SK-N-MC (cell line): ENCODE measurements around the gene PLPPR1.

Experiments
- EZH2 ChIP-seq: fragments of 200-600 bp; sonication (generic); IDR thresholded peaks from one replicate; pipeline ENCODE4 v1.6.1; 2017; ENCODE audit warnings: antibody characterized with exemption
- FOXP2 ChIP-seq: optimal IDR thresholded peaks from 2 replicates; pipeline ENCODE3; 2011; ENCODE audit warnings: mild to moderate bottlenecking, moderate library complexity; ENCODE audit not compliant: insufficient read depth; ENCODE audit errors: extremely low read length, control extremely low read depth
- POLR2AphosphoS5 ChIP-seq: IDR thresholded peaks from 2 replicates; pipeline ENCODE4 v1.6.1; 2012; ENCODE audit warnings: mild to moderate bottlenecking, low read depth, low read length, borderline replicate concordance

GRCh38 chr9:101005246-101005645, 23.3 kb upstream of the PLPPR1 start:
- TF ChIP-seq EZH2, result no peak
- TF ChIP-seq POLR2AphosphoS5, result no peak
- no peak for TF ChIP-seq FOXP2
